Omental fat pad (tissue), 4 donors: ENCODE data around the gene MAB21L3. TPM values are rescaled to one million over a fixed set of nuclear protein-coding genes. Genes with fewer than 3 reads are reported as not detected.

Experiments used
- ATAC-seq: fragments of 150-250 bp; one replicate; pipeline ENCODE4 v1.9.1; 2016; ENCODE audit warnings: mild to moderate bottlenecking, moderate library complexity; ENCODE audit not compliant: low FRiP score
- DNase-seq: peaks from one replicate; pipeline ENCODE4 v3.0.0-alpha.2; 2019; ENCODE audit warnings: low spot score
- CTCF ChIP-seq, 3 donors: fragments of 450-650 bp; IDR thresholded peaks; one replicate each; pipeline ENCODE4 v1.5.1; 2016 to 2017; ENCODE audit warnings: antibody characterized with exemption in 3 of 3, mild to moderate bottlenecking in 3 of 3, moderate library complexity in 2 of 3
- total RNA-seq, 4 donors: library from RNA; depleted of rRNA; stranded (reverse); fragments of >200 nt; gene quantifications; one replicate each; pipeline ENCODE4 v1.1.0, GENCODE V29; 2016

MAB21L3 gene
- total RNA-seq, 4 donors from 2014 or later = 0.19 to 4.6 (median 0.37) TPM; not detected in 1

- ATAC-seq (no peak), DNase-seq (no peak)
- no peak for TF ChIP-seq CTCF (IDR thresholded peaks at IDR 0.05)
Observed at GRCh38 chr1:116127123-116127847, 16.1 kb downstream of the MAB21L3 start.

- no peak for DNase-seq
- no peak for ATAC-seq
- TF ChIP-seq CTCF (IDR thresholded peaks at IDR 0.05) = no peak
Observed at GRCh38 chr1:116127848-116128540, 16.8 kb downstream of the MAB21L3 start.

- no peak for ATAC-seq
- DNase-seq = no peak
- TF ChIP-seq CTCF (IDR thresholded peaks at IDR 0.05) = no peak
Observed at GRCh38 chr1:116128664-116129063, 17.5 kb downstream of the MAB21L3 start.

- TF ChIP-seq CTCF (IDR thresholded peaks at IDR 0.05) = no peak
- ATAC-seq (no peak), DNase-seq (no peak)
Observed at GRCh38 chr1:116129537-116129936, 18.3 kb downstream of the MAB21L3 start.

GRCh38 chr1:116130356-116130755, 19.2 kb downstream of the MAB21L3 start:
- no peak for TF ChIP-seq CTCF (IDR thresholded peaks at IDR 0.05)
- no peak for ATAC-seq
- no peak for DNase-seq

GRCh38 chr1:116131170-116131569, 20.0 kb downstream of the MAB21L3 start:
- ATAC-seq = no peak
- no peak for TF ChIP-seq CTCF (IDR thresholded peaks at IDR 0.05)
- DNase-seq = no peak
